Measurements from ENCODE around the gene RPS14. TPM values are rescaled to one million over a fixed set of nuclear protein-coding genes. Genes with fewer than 3 reads are reported as not detected.
A peak's percentile ranks its signal among the peaks of the same experiment; 100 is the strongest.
"Not testable (repeated sequence)": the region's sequence is repeated elsewhere in the genome, so short reads cannot be mapped to it uniquely, and the experiment has no call there.

The RPS14 gene
- total RNA-seq, 1 experiment from 2014 or later: 3,085 TPM

DNA sequence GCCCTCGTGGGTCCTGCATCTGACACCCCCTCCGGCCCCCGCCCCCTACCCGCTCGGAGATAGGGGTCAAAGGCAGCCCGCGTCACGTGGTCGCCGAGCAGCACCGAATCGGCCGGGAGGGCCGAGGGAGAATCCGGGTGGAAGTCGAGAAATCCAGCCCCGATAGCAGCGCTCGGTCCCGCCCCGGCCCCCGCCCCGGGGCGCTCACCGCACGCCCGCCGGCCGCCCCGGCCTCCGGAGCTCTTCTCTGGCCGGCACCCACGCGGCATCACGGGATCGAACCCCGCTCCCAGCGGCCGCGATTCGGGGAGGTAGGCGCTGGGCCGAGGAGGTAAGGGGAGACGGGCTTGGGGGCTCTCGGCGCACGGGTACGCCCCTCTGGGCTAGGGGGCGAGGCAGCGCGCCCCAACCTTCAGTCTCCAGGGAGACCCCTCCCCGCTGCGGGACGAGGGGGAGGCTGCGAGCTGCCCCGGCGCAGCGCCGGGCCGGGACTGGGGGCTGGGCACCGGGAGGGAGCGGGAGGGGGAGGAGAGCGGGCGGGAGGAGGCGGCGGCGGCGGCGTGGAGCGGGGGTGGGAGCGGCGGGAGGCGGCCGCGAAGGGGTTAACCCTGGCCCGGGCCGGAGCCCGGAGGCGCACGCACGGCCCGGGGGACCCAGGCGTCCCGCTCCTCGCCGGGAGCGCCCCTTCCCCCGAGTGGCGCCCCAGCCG, 36.3 kb upstream of the RPS14 start:
- in situ Hi-C loops (cut with HindIII; ENCODE audit: low pct_unique_long_range_greater_than_20kb, low sequenced_read_pairs): no loop called here
- peak; percentile 33 for DNase-seq (ENCODE audit: low read depth)

GRCh38 chr5:150484964-150485692, 35.6 kb upstream of the RPS14 start:
- in situ Hi-C loops (cut with HindIII; ENCODE audit: low pct_unique_long_range_greater_than_20kb, low sequenced_read_pairs): no loop called here
- DNase-seq (ENCODE audit: low read depth): no peak

GRCh38 chr5:150481972-150482406, 32.5 kb upstream of the RPS14 start:
- in situ Hi-C loops (cut with HindIII; ENCODE audit: low pct_unique_long_range_greater_than_20kb, low sequenced_read_pairs): no loop called here
- DNase-seq (ENCODE audit: low read depth): no peak

- no peak for DNase-seq (ENCODE audit: low read depth)
- in situ Hi-C loops (cut with HindIII; ENCODE audit: low pct_unique_long_range_greater_than_20kb, low sequenced_read_pairs): no loop called here
Measured at GRCh38 chr5:150481708-150481965, 32.1 kb upstream of the RPS14 start.

DNA sequence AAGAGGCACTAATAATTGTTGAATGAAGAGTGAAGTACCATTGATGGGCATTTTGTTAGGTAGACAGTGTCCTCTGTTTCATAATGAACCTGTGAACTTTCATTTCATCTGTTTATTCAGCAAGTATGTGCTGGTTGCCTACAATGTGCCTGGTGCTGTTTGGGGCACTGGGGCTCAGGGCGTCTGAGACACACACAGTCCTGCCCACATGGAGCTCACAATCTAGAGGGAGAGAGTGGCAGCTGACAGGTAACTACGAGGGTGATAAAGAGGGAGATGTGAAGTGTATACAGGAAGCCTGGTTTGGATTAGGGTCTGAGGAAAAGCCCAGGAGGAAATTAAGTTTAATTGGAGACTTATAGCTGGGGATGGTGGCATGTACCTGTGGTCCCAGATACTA, 29.9 kb upstream of the RPS14 start:
- in situ Hi-C loops (cut with HindIII; ENCODE audit: low pct_unique_long_range_greater_than_20kb, low sequenced_read_pairs): no loop called here
- DNase-seq (ENCODE audit: low read depth): no peak

DNA sequence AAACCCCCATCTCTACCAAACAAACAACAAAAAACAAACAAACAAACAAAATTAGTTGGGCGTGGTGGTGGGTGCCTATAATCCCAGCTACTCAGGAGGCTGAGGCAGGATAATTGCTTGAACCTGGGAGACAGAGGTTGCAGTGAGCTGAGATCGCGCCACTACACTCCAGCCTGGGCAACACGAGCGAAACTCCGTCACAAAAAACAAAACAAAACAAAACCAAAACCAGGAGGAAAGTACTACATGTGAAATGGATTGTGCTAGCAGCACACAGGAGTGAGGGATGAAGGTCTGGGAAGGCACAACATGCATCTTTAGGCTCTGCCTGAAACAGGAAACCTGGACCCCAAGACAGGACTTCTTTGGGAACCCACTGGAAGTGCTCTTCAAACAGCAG, 27.0 kb upstream of the RPS14 start:
- in situ Hi-C loops (cut with HindIII; ENCODE audit: low pct_unique_long_range_greater_than_20kb, low sequenced_read_pairs): not testable (repeated sequence)

GRCh38 chr5:150473673-150474358, 24.3 kb upstream of the RPS14 start:
- peak; percentile 96 for DNase-seq (ENCODE audit: low read depth)
- in situ Hi-C loops (cut with HindIII; ENCODE audit: low pct_unique_long_range_greater_than_20kb, low sequenced_read_pairs): no loop called here

More for the DNA sequence above, 27.0 kb upstream of the RPS14 start:
- DNase-seq (ENCODE audit: low read depth): not testable (repeated sequence)

DNA sequence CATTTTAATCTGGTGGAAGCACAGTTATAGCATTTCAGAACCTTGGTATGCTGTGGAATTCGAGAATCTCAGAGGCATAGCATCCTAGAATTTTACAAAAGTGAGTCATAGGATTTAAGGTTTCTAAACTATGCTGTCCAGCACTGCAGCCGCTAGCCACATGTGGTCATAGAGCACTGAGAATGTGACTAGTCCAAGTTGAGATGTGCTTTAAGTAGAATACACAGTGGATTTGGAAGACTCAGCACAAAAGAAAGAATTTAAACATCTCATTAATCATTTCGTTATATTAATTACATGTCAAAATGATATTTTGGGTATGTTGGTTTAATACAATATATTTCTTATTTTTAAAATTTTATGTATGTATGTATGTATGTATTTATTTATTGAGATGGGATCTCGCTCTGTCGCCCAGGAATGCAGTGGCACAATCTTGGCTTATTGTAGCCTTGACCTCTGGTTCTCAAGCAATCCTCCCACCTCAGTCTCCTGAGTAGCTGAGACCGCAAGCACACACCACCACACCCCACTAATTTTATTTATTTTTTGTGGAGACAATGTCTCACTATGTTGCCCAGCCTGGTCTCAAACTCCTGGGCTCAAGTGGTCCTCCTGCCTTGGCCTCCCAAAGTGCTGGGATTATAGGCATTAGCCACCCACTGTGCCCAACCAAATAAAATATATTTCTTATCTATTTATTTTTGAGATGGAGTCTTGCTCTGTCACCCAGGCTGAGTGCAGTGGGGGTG, 20.4 kb upstream of the RPS14 start:
- in situ Hi-C loops (cut with HindIII; ENCODE audit: low pct_unique_long_range_greater_than_20kb, low sequenced_read_pairs): no loop called here
- peak; percentile 79 for DNase-seq (ENCODE audit: low read depth)

DNA sequence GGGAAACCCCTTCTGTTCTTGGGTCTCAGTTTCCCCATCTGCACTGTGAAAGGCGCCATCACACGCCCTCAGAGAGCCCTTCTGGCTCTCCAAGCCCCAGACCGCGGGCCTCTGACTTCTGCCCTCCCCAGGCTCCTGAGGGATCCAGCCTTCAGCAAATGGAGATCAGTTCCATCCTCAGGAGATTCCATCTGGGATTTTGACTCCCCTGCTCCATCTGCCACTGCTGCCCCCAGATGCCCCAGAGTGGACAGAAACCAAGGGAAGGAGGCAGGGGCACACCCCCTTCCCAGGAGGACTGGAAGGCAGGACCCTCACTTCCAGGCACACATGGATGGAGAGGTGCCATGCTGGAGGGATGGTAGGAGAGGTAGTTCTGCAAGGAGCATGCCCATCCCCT, 18.7 kb upstream of the RPS14 start:
- no peak for DNase-seq (ENCODE audit: low read depth)
- in situ Hi-C loops (cut with HindIII; ENCODE audit: low pct_unique_long_range_greater_than_20kb, low sequenced_read_pairs): no loop called here

GRCh38 chr5:150465927-150466326, 16.4 kb upstream of the RPS14 start:
- no peak for DNase-seq (ENCODE audit: low read depth)
- in situ Hi-C loops (cut with HindIII; ENCODE audit: low pct_unique_long_range_greater_than_20kb, low sequenced_read_pairs): no loop called here

GRCh38 chr5:150464554-150465012, 15.0 kb upstream of the RPS14 start:
- in situ Hi-C loops (cut with HindIII; ENCODE audit: low pct_unique_long_range_greater_than_20kb, low sequenced_read_pairs): no loop called here
- DNase-seq (ENCODE audit: low read depth): no peak

DNA sequence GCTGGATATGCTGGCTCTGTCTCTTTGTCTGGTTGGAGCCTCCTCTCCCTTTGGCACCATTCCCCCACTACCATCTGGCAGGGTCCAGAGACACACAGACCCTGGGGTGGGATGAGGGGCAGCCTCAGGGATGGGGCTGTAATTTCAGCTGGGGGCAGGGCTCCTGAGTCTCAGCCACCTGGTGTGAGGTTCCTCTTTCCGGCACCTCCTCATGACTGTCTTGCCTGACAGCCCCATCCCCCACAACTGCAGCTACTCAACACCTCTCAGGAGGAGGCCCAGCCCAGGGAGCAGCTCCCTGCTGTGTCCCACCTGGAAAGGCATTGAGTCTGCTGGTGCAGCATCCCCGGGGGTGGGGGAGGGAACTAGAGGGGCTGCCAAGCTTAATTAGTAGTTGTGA, 11.7 kb upstream of the RPS14 start:
- DNase-seq (ENCODE audit: low read depth): no peak
- in situ Hi-C loops (cut with HindIII; ENCODE audit: low pct_unique_long_range_greater_than_20kb, low sequenced_read_pairs): no loop called here

- DNase-seq (ENCODE audit: low read depth): no peak
- in situ Hi-C loops (cut with HindIII; ENCODE audit: low pct_unique_long_range_greater_than_20kb, low sequenced_read_pairs): no loop called here
Measured at GRCh38 chr5:150460781-150461180, 11.2 kb upstream of the RPS14 start.

DNA sequence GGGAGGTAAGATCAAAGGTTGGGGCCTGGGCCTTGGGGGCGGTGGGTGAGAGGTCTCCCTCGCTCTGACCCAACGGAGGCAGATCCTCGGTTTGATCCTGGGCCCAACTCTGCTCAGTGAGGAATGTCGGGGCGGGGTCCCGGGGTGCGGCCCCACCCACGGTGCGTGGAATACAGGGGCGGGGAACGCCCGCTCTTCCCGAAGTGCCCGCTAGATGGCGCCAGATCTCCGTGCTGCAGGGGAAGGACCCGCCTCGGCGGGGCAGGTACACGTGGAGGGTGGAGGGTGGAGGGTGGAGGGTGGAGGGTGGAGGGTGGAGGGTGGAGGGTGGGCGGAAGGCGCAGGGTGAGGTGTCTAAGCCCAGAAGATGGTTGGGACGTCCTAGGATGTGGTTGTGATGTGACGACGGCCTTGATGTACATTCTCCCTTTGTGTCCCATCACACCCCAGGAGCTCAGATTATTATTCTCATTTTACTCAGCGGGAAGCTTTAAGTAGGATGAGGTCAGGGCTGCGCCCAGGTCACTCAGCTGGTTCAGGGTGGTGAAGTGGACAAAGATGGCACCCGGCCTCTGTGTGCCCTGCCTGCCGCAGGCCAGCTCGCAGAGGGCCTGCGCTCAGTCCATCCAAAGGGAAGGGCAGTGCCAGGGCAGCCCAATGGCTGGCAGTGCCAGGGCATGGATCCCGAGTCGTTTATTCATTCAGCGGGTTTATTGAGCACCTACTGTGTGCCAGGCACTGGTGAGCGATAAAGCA, 9.4 kb upstream of the RPS14 start:
- in situ Hi-C loops (cut with HindIII; ENCODE audit: low pct_unique_long_range_greater_than_20kb, low sequenced_read_pairs): no loop called here

DNA sequence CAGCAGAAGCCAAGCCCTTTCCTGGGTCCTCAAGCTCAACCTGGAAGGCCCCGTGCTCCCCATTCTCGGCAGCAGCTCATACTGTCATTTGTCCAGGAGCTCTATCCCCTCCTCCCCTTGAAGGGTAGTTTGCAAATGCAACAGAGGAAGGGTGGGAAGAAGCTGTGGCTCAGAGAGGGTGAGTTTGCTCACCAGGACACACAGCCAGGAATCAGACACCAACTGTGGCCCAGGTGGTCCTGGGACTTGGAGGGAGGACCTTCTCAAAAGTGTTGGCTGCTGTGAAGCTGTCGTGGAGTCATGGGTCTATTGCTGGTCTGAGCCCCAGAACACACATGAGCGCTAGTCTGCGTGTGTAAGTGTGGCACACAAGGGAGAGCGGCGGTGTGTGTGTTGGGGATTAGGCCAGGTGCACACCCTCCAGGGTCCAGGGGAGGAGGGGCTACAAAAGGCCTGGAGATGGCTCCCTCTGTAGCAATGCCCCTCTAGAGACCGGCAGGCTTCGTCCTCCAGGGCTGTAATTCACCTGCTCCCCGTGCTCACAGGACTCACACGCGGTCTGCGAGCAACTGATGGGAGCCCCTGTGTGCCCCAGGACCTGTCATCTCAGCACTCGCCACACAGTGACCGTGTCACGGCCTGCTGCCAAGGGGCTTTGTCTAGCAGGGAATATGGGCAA, 8.2 kb upstream of the RPS14 start:
- in situ Hi-C loops (cut with HindIII; ENCODE audit: low pct_unique_long_range_greater_than_20kb, low sequenced_read_pairs): no loop called here

More for the DNA sequence above, 9.4 kb upstream of the RPS14 start:
- DNase-seq (ENCODE audit: low read depth): peak; percentile 55

GRCh38 chr5:150457121-150457520, 7.6 kb upstream of the RPS14 start:
- in situ Hi-C loops (cut with HindIII; ENCODE audit: low pct_unique_long_range_greater_than_20kb, low sequenced_read_pairs): no loop called here
- DNase-seq (ENCODE audit: low read depth): no peak

More for the DNA sequence above, 8.2 kb upstream of the RPS14 start:
- DNase-seq (ENCODE audit: low read depth): no peak

- in situ Hi-C loops (cut with HindIII; ENCODE audit: low pct_unique_long_range_greater_than_20kb, low sequenced_read_pairs): no loop called here
- no peak for DNase-seq (ENCODE audit: low read depth)
Measured at GRCh38 chr5:150454492-150455229, 5.1 kb upstream of the RPS14 start.

All from Caki2 (cell line).